Iris pigment epithelial cell (primary cell): Measurements from ENCODE around the gene TUBB1.
A peak's percentile ranks its signal among the peaks of the same experiment; 100 is the strongest.
"Not testable (repeated sequence)": the region's sequence is repeated elsewhere in the genome, so short reads cannot be mapped to it uniquely, and the experiment has no call there.

Source experiments
- DNase-seq: peaks from one replicate; pipeline ENCODE4 v3.0.0-alpha.2; 2011; ENCODE audit warnings: low read depth

Gene TUBB1

GRCh38 chr20:59006167-59006863, 12.9 kb upstream of the TUBB1 start:
- DNase-seq = no peak

- DNase-seq = no peak
These were observed 12.2 kb upstream of the TUBB1 start, which contains the start of gene CTSZ for GRCh38 chr20:59006864-59007664. Gene CTSZ, minus strand, starts transcription at chr20:59007254. Its CDS starts 126 bp downstream, at chr20:59007128.

- no peak for DNase-seq
These were observed 11.3 kb upstream of the TUBB1 start for GRCh38 chr20:59007665-59008511.

GRCh38 chr20:59008715-59009336, 10.4 kb upstream of the TUBB1 start:
- DNase-seq = no peak

- DNase-seq = no peak
These were observed 8.8 kb upstream of the TUBB1 start for GRCh38 chr20:59010321-59010994.

GRCh38 chr20:59010995-59011873, 8.0 kb upstream of the TUBB1 start:
- peak; percentile 88 for DNase-seq

GRCh38 chr20:59011874-59012157, 7.4 kb upstream of the TUBB1 start:
- not testable (repeated sequence) for DNase-seq

GRCh38 chr20:59013031-59013951, 5.9 kb upstream of the TUBB1 start:
- no peak for DNase-seq

GRCh38 chr20:59013959-59014608, 5.1 kb upstream of the TUBB1 start:
- peak; percentile 41 for DNase-seq

GRCh38 chr20:59014680-59015389, 4.4 kb upstream of the TUBB1 start:
- DNase-seq = no peak

GRCh38 chr20:59015411-59015810, 3.8 kb upstream of the TUBB1 start:
- DNase-seq = no peak

GRCh38 chr20:59015812-59016711, 3.2 kb upstream of the TUBB1 start:
- no peak for DNase-seq

- DNase-seq = no peak
These were observed 2.3 kb upstream of the TUBB1 start for GRCh38 chr20:59016795-59017492.

- DNase-seq = no peak
These were observed 1.6 kb upstream of the TUBB1 start for GRCh38 chr20:59017493-59018231.

GRCh38 chr20:59018817-59019216, 412 bp upstream of the TUBB1 start:
- no peak for DNase-seq
